Loucy (cell line): ENCODE data around the gene EPHA2.

Experiments
- EZH2phosphoT487 ChIP-seq: fragments of 200-600 bp; IDR thresholded peaks from 2 replicates; pipeline ENCODE4 v1.6.1; 2018; ENCODE audit warnings: antibody characterized with exemption, mild to moderate bottlenecking, moderate library complexity, borderline replicate concordance
- TF ChIP-seq, protein P1 (sequence below): fragments of 200-600 bp; sonication (generic); conservative IDR thresholded peaks from 2 replicates; pipeline ENCODE4 v1.5.1; 2014; ENCODE audit warnings: mild to moderate bottlenecking, antibody characterized with exemption, low read length

DNA sequence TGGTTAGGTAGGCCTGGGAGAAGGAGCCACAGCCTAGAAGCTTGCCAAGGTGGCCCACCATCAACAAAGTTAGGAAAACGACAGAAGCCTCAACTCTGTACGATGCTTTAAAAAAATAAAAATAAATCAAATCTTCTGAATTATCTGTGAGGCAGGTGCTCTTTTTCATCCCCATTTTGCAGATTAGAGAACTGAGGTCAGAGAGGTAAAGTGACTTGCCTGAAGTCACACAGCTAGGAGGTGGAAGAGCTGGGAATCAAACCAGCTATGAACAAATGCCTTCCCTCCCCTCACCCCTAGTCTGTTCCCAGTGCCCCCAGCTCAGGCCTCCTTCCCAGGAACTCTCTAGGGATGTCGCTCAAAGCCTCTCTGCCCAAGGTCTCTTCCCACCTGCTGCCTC is 30.4 kb downstream of the EPHA2 start:
- TF ChIP-seq, protein P1, sequence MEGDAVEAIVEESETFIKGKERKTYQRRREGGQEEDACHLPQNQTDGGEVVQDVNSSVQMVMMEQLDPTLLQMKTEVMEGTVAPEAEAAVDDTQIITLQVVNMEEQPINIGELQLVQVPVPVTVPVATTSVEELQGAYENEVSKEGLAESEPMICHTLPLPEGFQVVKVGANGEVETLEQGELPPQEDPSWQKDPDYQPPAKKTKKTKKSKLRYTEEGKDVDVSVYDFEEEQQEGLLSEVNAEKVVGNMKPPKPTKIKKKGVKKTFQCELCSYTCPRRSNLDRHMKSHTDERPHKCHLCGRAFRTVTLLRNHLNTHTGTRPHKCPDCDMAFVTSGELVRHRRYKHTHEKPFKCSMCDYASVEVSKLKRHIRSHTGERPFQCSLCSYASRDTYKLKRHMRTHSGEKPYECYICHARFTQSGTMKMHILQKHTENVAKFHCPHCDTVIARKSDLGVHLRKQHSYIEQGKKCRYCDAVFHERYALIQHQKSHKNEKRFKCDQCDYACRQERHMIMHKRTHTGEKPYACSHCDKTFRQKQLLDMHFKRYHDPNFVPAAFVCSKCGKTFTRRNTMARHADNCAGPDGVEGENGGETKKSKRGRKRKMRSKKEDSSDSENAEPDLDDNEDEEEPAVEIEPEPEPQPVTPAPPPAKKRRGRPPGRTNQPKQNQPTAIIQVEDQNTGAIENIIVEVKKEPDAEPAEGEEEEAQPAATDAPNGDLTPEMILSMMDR = no peak
- TF ChIP-seq EZH2phosphoT487 = no peak
